Central memory CD4-positive, alpha-beta T cell (primary cell): ENCODE data around the gene GPSM3.

Experiments used
- DNase-seq: peaks from one replicate; pipeline ENCODE4 v3.0.0; 2022

GPSM3 gene

DNA sequence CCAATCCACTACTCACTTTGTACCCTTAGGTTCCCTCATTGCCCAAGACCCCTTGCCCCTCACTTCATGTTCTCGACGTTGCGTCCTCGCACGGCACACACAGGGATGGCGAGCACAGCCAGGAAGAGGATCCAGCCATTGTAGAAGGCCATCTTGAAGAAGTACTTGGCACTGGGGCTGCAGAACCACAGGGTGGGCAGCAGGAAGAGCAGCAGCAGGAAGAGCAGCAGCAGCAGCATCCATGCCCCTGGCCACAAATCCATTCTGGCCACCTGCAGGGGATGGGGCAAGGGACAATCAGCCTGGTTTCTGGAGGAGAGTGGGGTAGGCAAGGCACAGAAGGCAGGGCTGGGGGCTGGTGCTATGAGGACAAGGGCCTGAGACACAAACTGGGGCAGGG lies 21.2 kb downstream of the GPSM3 start:
- DNase-seq = no peak

DNA sequence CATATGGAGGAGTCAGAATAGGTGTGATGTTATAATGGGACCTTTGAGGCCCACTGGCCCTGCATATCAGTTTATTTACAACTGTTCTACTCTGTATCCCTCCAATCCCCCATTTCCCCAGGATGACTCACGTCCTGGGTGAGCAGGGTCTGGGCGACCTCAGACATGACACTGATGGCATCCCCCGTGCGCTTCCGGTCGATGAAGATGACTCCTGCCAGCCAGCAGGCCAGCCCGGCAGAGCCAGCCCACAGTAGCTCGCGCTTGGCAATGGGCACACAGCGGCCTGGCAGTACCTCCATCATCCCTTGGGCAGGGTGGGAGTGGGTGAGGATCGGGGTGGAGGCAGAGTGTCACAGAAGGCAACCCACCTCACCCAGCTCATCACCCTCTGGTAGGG lies 22.1 kb downstream of the GPSM3 start:
- no peak for DNase-seq

DNA sequence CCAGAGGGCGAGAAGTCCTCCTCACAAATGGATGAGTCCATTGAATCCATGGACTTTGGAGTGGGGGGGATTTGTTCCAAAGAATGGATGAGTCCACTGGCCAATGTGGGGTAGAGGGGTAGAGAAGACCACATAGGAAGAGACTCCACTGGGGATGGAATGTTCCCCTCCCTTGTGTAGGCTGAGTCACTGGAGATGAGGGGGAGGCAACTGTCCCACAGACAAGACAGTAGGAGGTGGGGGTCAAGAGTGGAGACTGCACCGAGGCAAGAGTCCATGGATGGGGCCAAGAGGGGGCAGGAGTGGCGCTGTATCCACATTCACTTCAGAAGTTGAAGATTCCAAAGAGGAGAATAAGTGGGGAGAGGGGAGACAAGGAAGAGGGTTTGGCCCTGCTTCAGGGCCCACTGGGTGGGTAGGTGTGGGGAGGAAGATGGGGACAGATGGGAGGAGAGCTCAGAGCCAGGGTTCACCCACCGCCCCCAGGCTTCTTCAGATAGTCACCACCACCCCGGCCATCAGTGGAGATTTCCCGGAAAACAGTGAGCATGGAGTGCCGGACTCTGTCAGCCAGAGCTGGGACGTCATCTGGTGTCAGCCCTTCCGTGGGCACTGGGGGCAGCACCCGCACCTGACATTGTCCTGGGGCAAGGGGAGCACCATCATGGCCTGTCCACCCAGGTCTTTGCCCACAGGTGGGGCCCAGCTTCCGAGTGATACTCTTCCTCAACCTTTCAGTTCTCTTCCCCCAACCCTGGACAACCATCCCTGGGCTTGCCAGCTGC lies 23.4 kb downstream of the GPSM3 start:
- no peak for DNase-seq

DNA sequence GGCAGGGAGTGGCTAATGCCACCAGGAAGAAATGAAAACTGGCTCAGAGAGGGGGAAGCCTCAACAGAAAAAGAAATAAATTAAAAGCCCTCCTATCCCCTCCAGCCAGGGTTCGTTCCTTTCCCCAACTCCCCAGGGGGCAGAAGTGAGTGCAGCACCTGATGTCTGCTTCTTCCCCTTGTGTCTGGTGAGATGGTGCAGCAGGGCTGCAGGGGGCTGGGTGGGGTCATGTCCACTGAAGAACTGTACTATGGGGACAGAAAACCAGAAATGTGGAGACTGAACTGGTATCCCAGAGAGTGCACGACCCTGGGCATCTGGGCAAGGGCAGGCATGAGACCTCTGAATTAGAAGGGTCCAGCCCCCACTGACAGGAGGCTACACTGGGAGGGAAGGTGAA lies 24.1 kb downstream of the GPSM3 start:
- DNase-seq = no peak

DNA sequence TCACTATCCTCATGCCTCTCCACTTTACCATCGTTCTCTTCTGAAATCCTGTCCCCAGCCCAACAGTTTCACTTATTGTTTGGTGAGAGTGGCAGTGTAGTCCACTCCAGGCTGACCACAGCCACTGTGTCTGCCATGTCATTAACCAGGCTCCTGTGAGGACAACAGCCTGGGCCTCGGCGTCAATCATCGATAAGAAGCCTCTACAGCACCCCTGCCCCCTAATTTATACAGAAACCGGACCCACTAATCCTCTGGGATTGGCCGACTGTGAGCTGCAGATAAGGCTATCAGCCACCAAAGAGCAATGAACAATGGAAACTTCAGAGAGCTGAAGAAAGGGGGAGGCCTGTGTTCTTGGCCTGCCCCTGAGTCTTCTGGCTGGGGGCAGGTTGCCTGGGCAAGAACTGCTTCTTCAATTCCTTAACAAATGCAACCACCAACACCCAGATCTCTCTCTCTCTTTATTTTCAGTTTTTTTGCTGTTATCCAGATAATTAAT lies 24.6 kb downstream of the GPSM3 start:
- DNase-seq = no peak

DNA sequence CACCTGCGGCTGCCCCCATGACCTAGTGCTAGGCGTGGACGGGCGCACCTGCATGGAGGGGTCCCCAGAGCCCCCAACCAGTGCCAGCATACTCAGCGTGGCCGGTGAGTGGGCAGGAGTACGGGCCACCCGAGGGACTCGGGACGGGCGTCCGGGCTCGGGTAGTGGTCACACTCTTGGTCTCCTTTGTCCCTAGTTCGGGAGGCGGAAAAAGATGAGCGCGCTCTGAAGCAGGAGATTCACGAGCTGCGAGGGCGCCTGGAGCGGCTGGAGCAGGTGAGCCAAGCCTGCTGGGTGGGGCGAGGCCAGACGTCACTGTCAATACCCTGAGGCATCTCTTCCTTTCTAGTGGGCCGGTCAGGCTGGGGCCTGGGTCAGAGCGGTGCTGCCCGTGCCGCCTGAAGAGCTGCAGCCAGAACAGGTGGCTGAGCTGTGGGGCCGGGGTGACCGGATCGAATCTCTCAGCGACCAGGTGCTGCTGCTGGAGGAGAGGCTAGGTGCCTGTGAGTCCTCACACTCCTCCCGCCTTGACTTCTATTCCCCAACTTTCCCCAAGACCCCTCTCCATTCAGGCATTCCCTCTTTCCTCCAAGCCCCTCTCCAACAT lies 25.2 kb downstream of the GPSM3 start:
- no peak for DNase-seq

DNA sequence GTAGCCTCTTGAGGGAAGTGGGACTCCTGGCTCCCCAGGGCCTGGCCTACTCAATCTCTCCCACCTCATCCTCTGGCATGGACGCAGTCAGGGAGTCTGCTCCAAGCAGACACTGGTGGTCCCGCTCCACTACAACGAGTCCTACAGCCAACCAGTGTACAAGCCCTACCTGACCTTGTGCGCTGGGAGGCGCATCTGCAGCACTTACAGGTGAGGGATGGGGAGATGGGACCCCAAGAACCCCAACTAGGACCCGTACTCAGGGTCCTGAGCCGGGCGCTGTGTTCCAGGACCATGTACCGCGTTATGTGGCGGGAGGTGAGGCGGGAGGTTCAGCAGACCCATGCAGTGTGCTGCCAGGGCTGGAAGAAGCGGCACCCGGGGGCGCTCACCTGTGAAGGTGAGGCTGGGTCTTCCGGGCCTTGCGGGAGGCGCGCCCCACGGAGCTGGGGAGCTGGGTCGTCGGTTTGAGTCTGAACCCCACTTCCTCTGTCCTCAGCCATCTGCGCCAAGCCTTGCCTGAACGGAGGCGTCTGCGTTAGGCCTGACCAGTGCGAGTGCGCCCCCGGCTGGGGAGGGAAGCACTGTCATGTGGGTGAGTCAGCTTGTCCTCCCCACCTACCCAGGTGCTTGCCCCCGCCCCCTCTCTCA lies 25.9 kb downstream of the GPSM3 start:
- no peak for DNase-seq

DNA sequence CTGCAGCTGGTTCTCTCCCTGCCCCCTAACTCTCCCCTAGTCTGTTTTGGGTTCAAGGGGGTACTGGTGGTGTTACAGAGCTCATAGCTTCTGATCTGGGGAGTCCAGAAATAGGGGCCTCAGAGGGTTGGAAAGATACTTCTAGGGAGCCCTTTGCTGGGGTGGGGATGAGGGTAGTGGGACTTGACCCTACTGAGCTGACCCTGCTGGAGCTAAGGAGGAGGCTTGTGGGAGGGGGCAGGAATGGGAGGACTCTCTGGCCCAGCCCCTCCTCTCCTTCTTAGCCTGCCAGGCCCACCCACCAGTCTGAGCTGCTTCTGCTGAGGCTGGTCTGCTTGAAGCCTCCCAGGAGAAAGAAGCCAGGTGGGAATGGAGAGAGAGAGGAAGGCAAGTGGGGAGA lies 28.1 kb downstream of the GPSM3 start, which contains the start of gene EGFL8:
TSS of gene EGFL8 (plus strand) at position 301 of the 400 bp plus-strand sequence. CDS start 1,571 bp downstream, outside the sequence.
- no peak for DNase-seq

DNA sequence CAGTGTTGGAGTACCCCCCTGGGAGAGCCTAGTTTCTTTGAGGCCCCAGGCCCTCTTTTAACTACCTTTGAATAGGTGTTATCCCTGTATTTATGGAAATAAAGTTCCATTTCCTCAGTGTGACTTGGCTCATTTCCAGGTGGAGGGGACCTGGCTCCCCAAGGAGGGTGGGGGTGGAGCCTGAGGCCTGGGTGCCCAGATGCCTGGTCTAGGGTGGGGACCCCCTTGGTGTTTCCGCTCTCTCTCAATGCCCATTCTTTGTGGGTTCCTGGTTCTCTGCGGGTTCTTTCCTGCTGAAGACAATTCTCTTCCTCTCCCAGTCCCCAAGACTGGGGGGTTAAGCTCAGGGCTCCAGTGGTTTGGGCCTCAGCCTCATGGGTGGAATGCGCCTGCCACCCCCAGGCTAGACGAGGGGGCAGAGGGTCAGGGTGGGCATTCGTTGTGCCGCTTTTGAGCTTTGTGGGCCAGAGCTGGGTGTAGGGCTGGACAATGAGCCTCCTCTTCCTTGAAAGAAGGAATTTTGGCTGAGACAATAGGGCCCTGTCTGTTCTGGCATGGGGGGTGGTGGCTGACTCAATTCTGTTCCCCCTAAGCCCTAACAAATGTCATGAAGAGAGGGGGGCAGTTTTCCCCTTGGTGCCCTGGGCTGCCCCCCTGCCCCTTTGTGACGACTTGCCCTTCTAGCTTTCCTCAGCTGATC lies 28.7 kb downstream of the GPSM3 start:
- no peak for DNase-seq

DNA sequence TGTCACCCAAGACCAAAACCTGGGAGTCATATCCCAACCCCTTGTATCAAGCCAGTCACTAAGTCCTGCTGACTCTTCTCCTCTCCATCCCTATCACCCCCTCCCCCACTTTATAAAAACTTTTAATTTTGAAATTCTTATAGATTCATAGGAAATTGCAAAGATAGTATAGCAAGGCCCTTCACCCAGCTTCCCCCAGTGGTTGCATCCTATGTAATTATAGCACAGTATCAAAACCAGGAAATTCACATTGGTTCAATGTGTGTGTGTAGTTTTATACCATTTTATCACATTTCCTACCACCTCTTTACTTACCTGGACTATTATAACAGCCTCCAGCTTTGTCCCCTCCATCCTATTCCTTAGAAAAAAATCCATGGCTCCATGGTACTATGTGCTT lies 34.4 kb downstream of the GPSM3 start:
- no peak for DNase-seq

DNA sequence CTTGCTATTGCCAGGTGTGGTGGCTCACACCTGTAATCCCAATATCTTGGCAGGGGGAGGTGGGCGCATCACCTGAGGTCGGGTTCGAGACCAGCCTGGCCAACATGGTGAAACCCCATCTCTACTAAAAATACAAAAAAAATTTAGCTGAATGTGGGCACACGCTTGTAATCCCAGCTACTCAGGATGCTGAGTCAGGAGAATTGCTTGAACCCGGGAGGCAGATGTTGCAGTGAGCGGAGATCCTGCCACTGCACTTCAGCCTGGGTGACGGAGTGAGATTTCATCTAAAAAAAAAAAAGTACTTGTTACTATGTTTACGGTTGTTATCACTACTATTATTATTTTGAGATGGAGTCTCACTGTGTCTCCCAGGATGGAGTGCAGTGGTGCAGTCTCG lies 35.6 kb downstream of the GPSM3 start:
- DNase-seq = no peak

DNA sequence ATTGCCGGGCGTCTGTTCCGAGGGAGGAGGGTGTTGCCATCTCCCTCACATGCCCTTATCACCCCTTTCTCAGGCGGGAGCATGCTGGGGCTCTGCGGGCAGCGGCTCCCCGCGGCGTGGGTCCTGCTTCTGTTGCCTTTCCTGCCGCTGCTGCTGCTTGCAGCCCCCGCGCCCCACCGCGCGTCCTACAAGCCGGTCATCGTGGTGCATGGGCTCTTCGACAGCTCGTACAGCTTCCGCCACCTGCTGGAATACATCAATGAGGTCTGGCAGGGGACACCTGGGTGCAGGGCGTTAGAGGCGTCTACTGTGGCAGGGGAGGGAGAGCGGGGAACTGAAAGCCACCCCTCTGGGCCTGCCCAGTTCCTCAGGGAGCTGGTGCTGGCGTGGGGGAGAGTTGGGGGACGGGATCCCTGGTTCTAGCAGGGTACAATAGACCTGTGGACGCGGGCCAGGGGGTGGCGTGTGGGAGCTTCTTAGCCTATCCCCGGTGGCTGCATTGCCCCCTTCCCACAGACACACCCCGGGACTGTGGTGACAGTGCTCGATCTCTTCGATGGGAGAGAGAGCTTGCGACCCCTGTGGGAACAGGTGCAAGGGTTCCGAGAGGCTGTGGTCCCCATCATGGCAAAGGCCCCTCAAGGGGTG lies 37.8 kb downstream of the GPSM3 start:
- peak; percentile 63 for DNase-seq

DNA sequence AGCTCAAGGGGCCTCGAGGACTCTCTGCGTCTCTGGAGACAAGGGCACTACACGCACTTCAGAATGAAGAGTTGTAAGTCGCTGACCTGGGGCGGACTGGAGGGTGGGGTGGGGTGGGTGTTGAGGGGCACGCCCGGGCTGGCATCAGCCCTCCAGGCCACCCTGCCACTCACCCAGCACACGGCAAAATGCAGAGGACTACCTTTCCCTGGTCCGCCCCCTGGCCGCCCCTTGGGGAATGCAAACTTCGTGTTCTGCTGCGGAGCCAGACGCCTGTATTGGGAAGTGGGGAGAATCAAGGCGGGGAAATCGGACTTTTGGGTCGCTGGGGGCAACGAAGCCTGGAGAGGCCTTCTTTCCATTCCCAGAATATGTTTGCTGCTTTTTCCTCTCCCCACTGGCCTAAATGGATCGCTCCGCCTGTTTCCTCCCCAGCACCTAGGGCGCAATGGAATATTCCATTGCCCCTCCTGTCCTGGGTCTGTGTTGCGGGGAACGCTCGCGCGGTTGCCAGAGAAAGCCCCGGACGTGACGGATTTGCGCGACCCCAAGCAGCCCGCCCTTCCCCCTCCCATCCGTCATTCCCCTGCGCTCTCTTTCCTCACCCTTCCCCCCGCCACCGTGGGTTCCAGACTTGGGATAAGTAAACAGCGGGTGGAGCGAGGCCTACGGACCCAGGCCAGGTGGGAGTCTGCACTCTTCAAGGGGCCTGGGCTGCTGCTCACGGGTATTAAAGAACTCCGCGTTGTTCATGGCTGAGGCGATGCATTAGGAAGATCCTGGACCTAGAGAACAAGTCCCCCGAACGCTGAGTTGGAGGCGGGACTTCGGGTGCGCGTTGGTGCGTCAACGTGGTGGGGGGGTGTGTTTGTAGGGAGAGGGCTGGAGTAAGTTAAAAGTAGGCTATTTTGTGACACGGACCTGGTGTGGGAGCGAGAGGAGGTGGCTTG lies 38.6 kb downstream of the GPSM3 start, which contains the start of gene PPT2:
TSS of gene PPT2 (plus strand) at position 578 of the 950 bp plus-strand sequence. CDS start 454 bp downstream, outside the sequence.
- peak; percentile 70 for DNase-seq

DNA sequence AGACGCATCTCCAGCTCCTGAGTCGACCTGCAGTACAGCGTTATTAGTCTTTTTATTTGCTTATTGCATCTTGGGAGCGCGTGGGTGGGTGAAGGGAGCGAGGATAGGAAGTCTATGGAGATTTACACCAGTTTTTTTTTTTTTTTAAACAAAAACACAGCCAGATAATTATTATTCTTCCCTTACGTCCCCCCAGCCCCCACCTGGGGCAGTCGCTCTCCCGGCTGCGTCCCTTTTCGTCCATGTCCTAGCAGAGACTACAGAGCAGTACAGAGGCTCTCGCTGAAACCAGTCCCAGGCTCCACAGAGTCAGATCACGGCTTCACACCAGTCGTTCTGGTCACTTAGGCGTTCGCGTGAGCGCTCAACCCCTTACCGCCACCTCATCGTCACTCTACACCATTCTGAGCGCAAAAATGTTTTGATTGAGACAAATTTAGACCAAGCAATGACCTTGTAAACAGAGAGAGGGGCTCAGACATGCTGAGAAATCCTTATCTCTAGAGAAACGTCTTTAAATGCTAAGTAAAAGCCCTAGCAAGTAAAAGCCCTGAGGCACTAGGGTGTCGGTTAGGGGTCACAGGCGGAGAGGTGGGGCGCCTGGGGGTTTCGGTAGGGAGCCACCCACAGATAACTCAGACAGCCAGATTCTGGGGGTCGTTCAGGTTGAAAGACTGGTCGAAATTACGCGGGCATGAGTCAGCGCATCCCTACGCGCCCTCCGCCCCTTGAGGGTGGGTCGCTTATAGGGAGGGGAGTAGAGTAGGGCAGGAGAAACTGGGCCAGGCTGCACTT lies 39.5 kb downstream of the GPSM3 start:
- no peak for DNase-seq

DNA sequence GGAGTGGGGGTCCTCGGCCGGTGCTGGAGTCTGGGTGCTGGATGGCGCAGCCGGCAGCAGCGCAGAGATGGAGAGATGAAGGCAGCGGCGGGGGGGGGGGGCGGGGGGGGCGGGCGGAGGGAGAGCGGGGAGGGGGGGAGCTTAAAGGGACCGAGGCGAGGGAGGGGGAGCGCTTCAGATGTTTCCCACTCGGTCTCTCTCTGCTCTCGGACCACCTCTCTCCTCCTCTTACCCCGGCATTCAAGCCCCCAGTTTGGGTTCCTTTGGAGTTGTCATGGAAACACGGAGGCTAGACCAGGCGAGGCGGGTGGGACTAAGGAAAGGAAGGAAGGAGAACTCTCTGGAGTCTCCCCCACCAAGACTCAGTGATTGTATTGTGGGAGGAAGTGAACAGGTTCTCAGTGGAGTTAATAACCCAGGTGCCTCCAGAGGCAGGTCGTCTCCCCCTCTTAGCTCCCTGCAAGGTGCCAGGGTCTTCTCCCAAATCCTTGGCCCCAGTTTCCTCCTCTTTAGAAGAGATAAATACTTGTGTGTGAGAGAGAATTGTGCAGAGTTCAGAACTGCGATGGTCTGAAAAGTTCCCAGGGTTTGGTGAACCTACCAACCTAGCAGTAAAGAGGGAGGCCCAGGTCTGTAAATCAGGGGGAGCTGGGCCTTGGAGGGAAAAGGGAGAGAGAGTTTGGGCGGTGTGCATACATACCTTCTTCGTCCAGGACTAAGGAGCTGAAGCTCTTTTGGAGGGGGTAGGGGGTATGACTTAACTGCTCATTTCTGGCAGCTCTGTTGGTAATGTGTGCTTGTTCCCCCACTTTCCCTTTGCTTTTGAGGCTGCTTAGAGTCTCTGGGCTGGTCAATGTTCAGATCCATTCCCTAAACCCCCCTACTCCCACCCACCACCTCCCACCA lies 40.3 kb downstream of the GPSM3 start, which contains the start of gene PRRT1:
TSS of gene PRRT1 (minus strand) at position 77 of the 906 bp plus-strand sequence. CDS start 112 bp downstream, outside the sequence.
- DNase-seq = no peak

DNA sequence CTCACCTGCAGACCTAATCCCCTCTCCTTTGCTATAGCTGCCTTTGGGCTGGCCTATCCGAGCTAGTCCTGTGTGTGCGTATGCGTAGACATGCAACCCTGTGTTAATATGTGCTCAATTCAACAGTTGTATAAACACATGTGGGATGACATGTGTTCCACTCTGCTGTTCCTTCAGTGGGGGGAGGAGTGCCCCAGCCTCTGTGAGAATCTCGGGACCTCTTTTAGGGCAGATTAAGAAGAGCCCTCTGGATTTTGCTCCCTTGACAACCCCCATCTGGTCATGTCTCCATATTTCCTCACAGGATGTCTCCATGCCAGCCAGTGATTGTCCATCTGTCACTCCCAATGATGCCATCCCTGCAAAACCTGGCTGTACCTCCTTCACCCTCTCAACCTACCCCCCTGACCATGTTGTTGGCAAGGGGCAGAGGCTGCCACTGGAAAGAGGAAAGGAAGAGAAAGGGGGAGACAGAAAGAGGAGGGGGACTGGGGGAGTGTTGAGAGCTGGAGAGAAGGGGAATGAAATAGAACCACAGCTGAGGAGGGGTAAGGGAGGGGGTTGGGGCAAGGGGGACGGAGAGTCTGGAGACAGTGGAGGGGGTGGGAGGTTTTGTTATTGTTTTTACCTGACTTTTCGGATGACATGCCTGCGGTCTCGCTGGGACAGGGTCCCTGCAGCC lies 41.1 kb downstream of the GPSM3 start:
- DNase-seq = no peak

DNA sequence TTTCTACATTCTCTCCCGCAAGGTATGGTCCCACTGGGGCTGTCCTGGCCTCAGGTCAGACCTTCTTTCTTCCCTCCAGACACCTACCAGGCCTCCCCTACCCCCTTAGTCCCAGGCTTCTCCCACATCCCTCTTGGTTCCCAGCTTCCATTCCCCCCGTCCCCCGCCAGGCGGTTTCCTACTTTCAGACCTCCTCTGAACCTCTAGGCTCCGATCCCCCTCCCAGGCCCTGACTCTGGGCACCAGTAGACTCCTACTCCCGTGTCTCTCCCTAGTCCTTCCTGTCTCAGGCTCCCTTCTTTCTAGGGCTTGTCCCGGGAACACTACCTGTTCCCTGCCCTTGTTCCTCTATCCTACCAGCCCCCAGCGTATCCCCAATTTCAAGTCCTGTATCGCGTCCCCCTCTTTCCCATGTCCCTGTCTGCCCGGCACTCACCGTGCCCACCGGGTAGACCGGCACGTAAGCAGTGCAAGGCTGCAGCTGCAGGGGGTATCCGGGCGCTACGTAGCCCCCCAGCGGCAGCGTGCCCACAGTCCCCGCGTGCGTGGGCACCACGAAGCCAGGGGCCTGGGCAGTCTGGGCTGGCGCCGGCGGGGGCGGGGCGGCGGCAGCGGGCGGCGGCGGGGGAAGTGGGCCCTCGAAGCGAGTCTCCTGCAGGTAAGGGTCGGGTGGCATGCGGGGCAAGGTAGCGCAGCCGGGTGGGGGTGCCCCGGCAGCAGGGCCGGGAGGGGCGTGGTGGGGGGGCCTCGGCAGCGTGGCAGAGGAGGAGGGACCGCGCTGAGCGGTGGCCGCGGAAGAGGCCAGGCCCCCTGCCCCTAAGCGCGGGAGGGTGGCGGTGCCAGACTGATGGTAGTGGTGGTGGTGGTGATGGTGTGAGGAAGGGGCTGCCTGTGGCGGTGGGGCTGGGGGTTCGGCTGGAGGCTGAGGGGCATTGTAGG lies 42.2 kb downstream of the GPSM3 start:
- DNase-seq = no peak
